Measurements from ENCODE around the gene MPRIP. TPM values are rescaled to one million over a fixed set of nuclear protein-coding genes. Genes with fewer than 3 reads are reported as not detected.

The MPRIP gene
- total RNA-seq, 1 donor from 2014 or later = 161 TPM

- Mint-ChIP-seq H3K4me3 (no peak overlapping the region), H3K9me3 (peaks cover 5% of the 10 kb centered on the region), H3K4me1 (peaks cover 43% of the 10 kb centered on the region), H3K36me3 (ENCODE audit: low read depth) (peaks cover 18% of the 10 kb centered on the region), H3K27me3 (no peaks in the 10 kb centered on the region), H3K27ac (no peak overlapping the region)
- intact Hi-C loops (cut with micrococcal nuclease) = no loop called here
- no peak for DNase-seq
Observed at GRCh38 chr17:17071531-17072360, 29.5 kb downstream of the MPRIP start.

GRCh38 chr17:17072546-17072945 lies 30.3 kb downstream of the MPRIP start:
- Mint-ChIP-seq H3K9me3 (peaks cover 5% of the 10 kb centered on the region), H3K36me3 (ENCODE audit: low read depth) (peaks cover 22% of the 10 kb centered on the region), H3K27ac (no peak overlapping the region), H3K4me1 (peaks cover 43% of the 10 kb centered on the region), H3K4me3 (no peak overlapping the region), H3K27me3 (no peaks in the 10 kb centered on the region)
- DNase-seq = no peak
- intact Hi-C loops (cut with micrococcal nuclease) = no loop called here

DNA sequence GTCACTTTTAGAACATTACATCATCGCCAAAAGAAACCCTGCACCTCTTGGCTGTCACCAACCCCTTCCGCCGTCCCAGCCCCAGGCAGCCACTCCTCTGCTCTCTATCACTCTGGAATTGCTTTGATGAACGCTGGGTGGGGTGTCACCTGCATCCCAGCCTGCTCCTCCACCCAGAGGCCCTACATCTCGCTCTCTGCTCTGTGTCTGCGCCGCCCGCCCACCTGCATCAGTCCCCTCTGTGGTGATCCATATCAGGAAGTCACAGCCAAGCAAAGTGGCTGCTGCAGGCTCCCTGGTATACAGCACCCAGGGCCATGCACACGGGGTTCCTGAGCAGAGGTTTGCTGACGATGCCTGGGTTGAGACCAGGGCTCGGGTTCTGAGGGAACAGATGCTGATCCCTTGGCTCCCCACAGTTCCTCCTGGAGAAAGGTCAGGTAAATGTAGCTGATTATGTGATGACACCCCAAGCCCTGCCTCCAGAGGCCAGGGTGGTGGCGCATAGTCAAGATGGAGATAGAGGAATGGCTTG lies 30.8 kb downstream of the MPRIP start:
- H3K4me3 Mint-ChIP-seq = no peak overlapping the region
- H3K9me3 Mint-ChIP-seq = peaks cover 5% of the 10 kb centered on the region
- no peak overlapping the region for H3K27ac Mint-ChIP-seq
- H3K4me1 Mint-ChIP-seq = peaks cover 43% of the 10 kb centered on the region
- peaks cover 24% of the 10 kb centered on the region for H3K36me3 Mint-ChIP-seq (ENCODE audit: low read depth)
- no peak for DNase-seq
- intact Hi-C loops (cut with micrococcal nuclease) = no loop called here
- H3K27me3 Mint-ChIP-seq = no peaks in the 10 kb centered on the region

DNA sequence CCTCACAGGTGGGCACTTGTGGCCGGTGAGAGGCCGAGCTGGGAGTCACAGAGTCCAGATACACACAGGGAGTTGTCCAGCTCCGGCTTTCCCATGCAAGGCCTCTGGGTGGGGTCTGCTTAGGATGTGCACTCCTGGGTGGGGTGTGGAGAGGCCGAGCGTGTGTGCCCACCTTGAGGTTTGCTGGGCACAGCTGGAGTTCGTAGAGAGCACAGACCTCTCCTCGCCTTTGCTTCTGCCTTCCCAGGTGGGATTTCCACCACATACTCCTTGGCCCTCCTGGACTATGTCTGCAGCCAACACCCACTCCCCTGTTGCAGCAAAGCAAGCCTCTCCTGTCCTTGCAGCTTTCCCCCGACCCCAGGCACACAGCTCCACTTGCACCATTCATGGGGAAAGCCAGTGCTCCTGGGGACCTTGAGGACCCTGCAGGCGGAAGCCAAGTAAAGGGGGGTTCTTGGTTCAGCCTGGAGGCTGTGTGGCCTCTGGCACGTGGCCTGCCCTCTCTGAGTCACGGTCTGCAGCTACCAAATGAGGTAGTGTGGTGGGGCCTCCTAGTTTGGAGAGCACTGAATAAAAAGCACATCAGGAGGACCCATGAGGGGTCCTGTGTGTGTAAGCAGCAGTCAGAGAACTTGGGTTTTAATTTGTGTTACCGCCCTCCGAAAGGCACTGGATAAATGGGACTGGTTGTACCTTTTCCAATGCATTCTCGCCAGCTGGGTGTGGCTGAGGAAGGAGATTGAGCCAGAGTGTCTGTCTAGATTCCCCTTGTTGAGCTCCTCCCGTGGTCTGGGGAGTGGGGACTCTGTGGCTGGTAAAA lies 31.5 kb downstream of the MPRIP start:
- no peak overlapping the region for H3K4me3 Mint-ChIP-seq
- H3K27ac Mint-ChIP-seq = no peak overlapping the region
- peaks cover 23% of the 10 kb centered on the region for H3K36me3 Mint-ChIP-seq (ENCODE audit: low read depth)
- peaks cover 5% of the 10 kb centered on the region for H3K9me3 Mint-ChIP-seq
- H3K27me3 Mint-ChIP-seq = no peaks in the 10 kb centered on the region
- no peak for DNase-seq
- intact Hi-C loops (cut with micrococcal nuclease) = no loop called here
- H3K4me1 Mint-ChIP-seq = peaks cover 43% of the 10 kb centered on the region

- no peak overlapping the region for H3K4me3 Mint-ChIP-seq
- peak; percentile 63 for DNase-seq
- H3K36me3 Mint-ChIP-seq (ENCODE audit: low read depth) = peaks cover 23% of the 10 kb centered on the region
- no peaks in the 10 kb centered on the region for H3K27me3 Mint-ChIP-seq
- H3K4me1 Mint-ChIP-seq = peaks cover 41% of the 10 kb centered on the region
- intact Hi-C loops (cut with micrococcal nuclease) = no loop called here
- H3K9me3 Mint-ChIP-seq = peaks cover 2% of the 10 kb centered on the region
- H3K27ac Mint-ChIP-seq = no peak overlapping the region
Observed at GRCh38 chr17:17075125-17075781, 33.0 kb downstream of the MPRIP start.

GRCh38 chr17:17076066-17076465 lies 33.8 kb downstream of the MPRIP start:
- no peak for DNase-seq
- no peaks in the 10 kb centered on the region for H3K27me3 Mint-ChIP-seq
- intact Hi-C loops (cut with micrococcal nuclease) = no loop called here
- H3K36me3 Mint-ChIP-seq (ENCODE audit: low read depth) = peaks cover 19% of the 10 kb centered on the region
- peaks cover 38% of the 10 kb centered on the region for H3K4me1 Mint-ChIP-seq
- H3K4me3 Mint-ChIP-seq = no peak overlapping the region
- no peaks in the 10 kb centered on the region for H3K9me3 Mint-ChIP-seq
- H3K27ac Mint-ChIP-seq = peak overlapping the region; percentile 66

DNA sequence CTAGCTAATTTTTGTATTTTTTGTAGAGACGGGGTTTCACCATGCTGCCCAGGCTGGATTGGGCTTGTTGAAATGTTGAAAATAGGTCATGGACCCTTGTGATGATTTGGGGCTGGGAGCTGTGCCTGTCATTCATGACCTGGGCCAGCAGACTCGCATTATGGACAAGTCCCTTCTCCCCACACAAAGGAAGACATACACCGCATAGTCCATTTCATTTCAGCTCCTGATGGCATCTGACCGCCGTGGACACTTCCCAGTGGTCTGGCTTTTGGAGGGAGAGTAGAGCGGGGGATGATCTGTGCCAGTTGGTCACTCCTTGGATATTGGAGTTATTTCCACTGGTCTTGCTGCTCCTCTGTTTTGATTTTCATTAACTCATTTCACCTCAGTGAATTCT lies 34.8 kb downstream of the MPRIP start:
- no peak overlapping the region for H3K27ac Mint-ChIP-seq
- intact Hi-C loops (cut with micrococcal nuclease) = no loop called here
- DNase-seq = no peak
- no peaks in the 10 kb centered on the region for H3K9me3 Mint-ChIP-seq
- peaks cover 33% of the 10 kb centered on the region for H3K4me1 Mint-ChIP-seq
- H3K36me3 Mint-ChIP-seq (ENCODE audit: low read depth) = peaks cover 15% of the 10 kb centered on the region
- H3K27me3 Mint-ChIP-seq = no peaks in the 10 kb centered on the region
- no peak overlapping the region for H3K4me3 Mint-ChIP-seq

DNA sequence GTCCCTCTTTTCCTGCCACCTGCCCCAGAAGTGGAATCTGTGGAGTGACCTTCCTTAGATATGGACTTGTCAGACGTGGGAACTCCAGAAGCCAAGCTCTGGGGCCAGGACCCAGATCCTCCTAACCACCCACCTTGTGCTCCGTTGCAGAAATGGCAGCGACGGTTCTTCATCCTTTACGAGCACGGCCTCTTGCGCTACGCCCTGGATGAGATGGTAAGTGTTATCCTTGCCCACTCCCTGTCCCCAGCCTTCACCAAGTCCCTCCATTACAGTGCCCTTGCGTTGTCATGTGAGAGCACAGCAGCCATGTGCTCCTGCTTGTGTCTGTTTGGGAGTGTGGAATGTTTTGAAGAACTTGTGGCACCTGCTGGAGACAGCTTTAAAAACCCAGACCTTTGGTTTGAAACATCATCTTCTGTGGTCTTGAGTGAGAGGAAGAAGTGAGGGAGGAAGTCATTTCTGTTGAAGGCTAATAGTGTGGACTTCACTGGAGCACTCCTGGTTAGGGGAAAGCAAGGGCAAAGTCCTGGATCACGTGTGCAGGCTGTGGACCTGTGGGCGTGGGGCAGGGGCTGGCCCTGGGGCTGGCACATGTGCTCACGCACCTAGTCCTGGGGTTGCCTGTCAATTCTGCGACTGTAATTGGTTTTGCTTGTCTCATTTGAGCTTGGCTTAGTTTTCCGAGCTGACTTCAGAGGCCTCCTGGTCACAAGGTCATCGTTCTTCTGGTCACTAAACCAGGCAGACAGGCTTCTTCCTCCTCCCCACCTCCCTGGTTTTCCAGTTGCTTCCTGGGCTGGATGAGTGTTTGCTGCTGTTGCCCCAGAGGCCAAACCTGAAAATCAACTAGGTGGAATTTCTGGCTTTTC lies 35.8 kb downstream of the MPRIP start:
- no peaks in the 10 kb centered on the region for H3K27me3 Mint-ChIP-seq
- intact Hi-C loops (cut with micrococcal nuclease) = no loop called here
- no peak overlapping the region for H3K4me3 Mint-ChIP-seq
- no peak for DNase-seq
- H3K4me1 Mint-ChIP-seq = peaks cover 28% of the 10 kb centered on the region
- no peak overlapping the region for H3K27ac Mint-ChIP-seq
- no peaks in the 10 kb centered on the region for H3K9me3 Mint-ChIP-seq
- H3K36me3 Mint-ChIP-seq (ENCODE audit: low read depth) = peaks cover 19% of the 10 kb centered on the region

- H3K36me3 Mint-ChIP-seq (ENCODE audit: low read depth) = peaks cover 19% of the 10 kb centered on the region
Observed at GRCh38 chr17:17078832-17079231, 36.6 kb downstream of the MPRIP start.

GRCh38 chr17:17079336-17079735 lies 37.1 kb downstream of the MPRIP start:
- intact Hi-C loops (cut with micrococcal nuclease) = no loop called here
- peaks cover 21% of the 10 kb centered on the region for H3K4me1 Mint-ChIP-seq
- no peak overlapping the region for H3K27ac Mint-ChIP-seq
- no peak for DNase-seq
- H3K4me3 Mint-ChIP-seq = no peak overlapping the region
- no peaks in the 10 kb centered on the region for H3K9me3 Mint-ChIP-seq
- H3K27me3 Mint-ChIP-seq = no peaks in the 10 kb centered on the region
- peaks cover 19% of the 10 kb centered on the region for H3K36me3 Mint-ChIP-seq (ENCODE audit: low read depth)

More at GRCh38 chr17:17078832-17079231, 36.6 kb downstream of the MPRIP start:
- no peak for DNase-seq
- intact Hi-C loops (cut with micrococcal nuclease) = no loop called here
- peaks cover 25% of the 10 kb centered on the region for H3K4me1 Mint-ChIP-seq
- H3K4me3 Mint-ChIP-seq = no peak overlapping the region
- no peaks in the 10 kb centered on the region for H3K27me3 Mint-ChIP-seq
- H3K9me3 Mint-ChIP-seq = no peaks in the 10 kb centered on the region
- H3K27ac Mint-ChIP-seq = no peak overlapping the region

GRCh38 chr17:17079761-17080160 lies 37.5 kb downstream of the MPRIP start:
- Mint-ChIP-seq H3K4me1 (peaks cover 17% of the 10 kb centered on the region), H3K36me3 (ENCODE audit: low read depth) (peaks cover 17% of the 10 kb centered on the region), H3K9me3 (no peaks in the 10 kb centered on the region), H3K4me3 (no peak overlapping the region), H3K27me3 (no peaks in the 10 kb centered on the region), H3K27ac (no peak overlapping the region)
- intact Hi-C loops (cut with micrococcal nuclease) = no loop called here
- DNase-seq = no peak

DNA sequence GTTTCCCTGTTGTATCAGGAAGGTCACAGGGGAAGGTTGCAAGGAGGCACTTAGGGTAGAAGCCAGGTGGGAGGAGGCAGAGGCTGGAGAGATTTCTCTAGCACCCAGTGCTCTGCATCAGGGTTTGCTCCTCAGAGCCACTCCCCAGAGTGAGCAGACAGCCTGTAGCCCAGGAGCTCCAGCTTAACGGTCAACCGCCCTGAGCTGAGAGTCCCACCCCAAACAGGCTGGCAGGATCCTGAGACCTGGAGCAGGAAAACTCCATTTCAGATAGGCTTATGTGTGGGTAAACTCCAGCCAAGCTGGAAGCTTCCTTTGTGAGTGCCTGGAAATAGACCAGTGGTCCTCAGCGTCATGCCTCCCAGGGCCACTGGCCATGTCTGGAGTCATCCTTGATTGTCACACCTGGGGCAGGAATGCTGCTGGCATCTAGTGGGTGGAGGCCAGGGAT lies 37.9 kb downstream of the MPRIP start:
- H3K4me1 Mint-ChIP-seq = peaks cover 13% of the 10 kb centered on the region
- no peaks in the 10 kb centered on the region for H3K27me3 Mint-ChIP-seq
- no peak for DNase-seq
- H3K4me3 Mint-ChIP-seq = no peak overlapping the region
- no peaks in the 10 kb centered on the region for H3K9me3 Mint-ChIP-seq
- intact Hi-C loops (cut with micrococcal nuclease) = no loop called here
- H3K27ac Mint-ChIP-seq = no peak overlapping the region
- H3K36me3 Mint-ChIP-seq (ENCODE audit: low read depth) = peaks cover 17% of the 10 kb centered on the region

- H3K27ac Mint-ChIP-seq = no peak overlapping the region
- H3K36me3 Mint-ChIP-seq (ENCODE audit: low read depth) = peaks cover 17% of the 10 kb centered on the region
- intact Hi-C loops (cut with micrococcal nuclease) = no loop called here
- H3K4me3 Mint-ChIP-seq = no peak overlapping the region
- H3K27me3 Mint-ChIP-seq = no peaks in the 10 kb centered on the region
- H3K4me1 Mint-ChIP-seq = peaks cover 8% of the 10 kb centered on the region
- H3K9me3 Mint-ChIP-seq = no peaks in the 10 kb centered on the region
- no peak for DNase-seq
Observed at GRCh38 chr17:17080781-17081180, 38.5 kb downstream of the MPRIP start.
